KG1 (cell line): ENCODE data around the gene PDE8B.

Source experiments
- DNase-seq: peaks from one replicate; lab custom pipeline; 2025; lab: John Stamatoyannopoulos, UW

PDE8B gene

DNA sequence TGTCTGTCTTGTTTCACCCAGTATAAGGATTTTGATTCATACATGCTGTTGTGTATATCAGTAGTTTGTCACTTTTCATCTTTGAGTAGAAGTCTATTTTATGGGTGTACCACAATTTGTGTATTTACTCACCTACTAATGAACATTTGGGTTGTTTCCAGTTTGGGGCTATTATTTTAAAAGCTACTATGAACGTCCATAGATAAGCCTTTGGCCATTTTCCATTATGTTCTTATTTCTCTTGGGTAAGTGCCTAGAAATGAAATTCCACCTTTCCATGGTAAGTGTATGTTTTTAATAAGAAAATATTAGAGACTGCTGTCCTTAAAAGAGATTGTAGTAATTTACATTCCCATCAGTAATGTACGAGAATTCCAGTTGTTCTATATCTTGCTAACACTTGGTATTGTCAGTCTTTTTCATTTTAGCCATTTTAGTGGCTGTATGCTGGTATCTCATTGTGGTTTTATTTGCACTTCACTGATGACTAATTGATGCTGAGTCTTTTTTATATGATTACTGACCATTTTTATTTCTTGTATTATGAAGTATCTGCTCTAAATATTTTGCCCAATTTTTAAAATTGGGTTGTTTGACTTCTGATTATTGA lies 17.9 kb upstream of the PDE8B start:
- DNase-seq = no peak

DNA sequence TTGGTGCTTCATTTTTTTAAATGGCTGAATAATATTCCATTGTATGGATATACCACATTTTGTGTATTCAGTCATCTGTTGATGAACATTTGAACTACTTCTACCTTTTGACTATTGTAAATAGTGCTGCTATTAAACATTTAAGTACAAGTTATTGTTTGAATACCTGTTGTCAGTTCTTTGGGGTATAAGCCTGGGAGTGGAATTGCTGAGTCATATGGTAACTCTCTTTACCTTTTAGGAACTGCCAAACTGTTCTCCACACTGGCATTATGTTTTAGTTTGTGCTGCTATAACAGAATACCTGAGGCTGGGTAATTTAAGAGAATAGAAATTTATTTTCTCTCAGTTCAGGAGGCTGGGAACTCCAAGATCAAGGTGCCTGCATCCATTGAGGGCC lies 15.7 kb upstream of the PDE8B start:
- no peak for DNase-seq

DNA sequence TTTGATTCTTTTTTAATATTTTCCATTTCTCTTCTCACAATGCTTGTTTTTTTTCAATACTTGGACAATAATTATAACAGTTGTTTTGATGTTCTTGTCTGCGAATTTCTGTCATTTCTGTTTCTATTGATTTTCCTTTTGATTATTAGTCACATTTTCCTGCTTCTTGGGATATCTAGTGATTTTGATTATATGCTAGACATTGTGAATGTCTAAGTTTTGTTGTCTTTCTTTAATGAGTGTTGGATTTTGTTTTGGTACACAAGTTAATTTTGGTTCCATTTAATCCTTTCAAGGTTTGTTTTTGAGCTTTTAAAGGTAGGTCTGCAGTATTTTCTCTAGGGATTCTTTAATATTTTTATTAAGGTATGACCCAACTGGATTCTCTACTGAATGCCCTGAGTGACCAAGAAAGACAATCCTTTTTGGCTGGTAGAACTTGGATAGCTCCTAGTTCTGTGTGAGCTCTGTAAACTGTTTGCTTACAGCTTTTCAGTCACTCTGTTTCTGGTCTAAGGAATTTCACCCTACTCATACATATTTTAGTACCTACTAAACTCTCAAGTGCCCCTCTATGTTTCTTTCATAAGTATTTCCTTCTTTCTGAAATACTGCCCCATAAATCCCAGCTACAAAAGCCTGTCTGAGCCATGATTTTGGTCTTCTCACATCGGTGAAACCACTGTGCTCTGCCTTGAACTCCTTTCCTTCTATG lies 12.5 kb upstream of the PDE8B start:
- no peak for DNase-seq

DNA sequence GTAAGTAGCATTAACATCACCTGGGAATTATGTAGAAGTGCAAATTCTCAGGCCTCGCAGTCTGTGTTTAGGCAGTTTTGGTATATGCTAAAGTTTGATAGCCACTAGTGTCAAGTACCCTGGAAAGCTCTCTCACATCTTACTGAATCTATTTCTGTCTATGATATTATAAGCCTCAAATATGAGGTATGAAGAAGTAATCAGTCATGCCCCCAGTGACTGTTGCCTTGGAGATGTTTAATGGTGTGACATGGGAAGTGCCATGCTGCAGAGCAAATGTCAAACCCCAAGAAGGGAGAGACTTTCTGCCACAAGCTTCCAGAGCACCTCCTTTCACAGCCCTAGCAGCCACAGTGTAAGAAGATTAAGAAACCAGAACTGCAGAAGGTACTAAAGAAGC lies 9.8 kb upstream of the PDE8B start:
- DNase-seq = no peak

DNA sequence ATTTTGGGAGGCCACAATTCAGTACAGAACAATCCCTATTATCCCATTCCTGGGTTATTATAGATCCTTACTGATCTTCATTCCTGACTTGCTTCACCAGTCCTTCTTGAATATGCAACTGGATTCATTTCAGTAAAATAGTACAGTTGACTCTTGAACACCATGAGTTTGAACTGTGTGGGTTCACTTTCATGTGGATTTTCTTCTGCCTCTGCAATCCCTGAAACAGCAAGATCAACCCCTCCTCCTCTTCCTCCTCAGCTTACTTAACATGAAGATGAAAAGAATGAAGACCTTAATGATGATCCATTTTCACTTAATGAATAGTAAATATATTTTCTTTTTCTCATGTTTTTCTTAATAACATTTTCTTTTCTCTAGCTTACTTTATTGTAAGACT lies 8.3 kb upstream of the PDE8B start:
- no peak for DNase-seq

DNA sequence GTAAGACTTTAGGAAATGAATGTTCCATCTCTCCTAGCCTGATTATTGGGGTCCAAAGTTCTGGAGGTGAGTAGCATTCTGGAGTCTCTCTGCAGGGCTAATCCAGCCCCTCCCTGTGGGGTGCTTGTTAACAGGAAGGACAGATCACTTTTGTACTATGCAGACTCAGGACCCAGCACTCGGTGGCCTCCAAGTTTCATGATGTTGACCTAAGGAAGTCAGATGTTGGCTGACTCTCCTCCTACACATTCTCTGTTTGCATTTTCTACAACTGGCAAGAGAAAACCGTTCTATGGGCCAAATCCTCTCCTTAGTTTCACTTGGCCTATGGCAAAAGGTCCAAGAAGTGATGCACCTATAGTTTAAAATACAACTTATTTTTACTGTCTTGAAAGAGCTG lies 5.5 kb upstream of the PDE8B start:
- DNase-seq = no peak

DNA sequence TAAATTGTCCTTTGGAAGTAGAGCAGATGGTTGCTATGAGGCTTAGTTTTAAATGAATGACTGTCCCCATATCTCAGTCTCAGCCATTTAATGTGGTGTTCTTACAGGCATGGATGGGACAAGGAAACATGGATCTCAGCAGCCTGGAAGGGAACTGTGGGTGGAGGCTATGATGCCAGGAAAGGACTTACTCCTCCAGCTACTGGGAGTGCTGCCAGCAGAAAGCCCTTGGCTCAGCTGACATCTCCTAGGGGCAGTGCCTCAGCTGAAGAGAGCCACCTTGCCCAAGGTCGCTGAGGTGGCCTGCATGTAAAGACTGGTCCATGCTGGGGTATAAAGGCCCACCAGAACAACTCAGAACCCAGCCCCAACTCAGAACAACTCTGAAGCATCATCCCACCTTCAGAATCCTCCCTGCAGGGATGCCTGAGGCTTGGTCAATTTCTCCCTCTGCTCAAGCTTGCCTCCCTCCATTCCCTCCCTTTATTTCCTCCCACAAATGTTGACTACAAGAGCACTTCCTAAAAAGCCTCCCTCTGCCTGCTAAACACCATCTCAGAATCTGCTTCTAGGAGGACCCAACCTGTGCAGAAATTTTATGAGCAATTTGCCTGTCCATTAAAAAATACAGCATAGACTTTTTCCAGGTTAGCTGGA lies 1.8 kb upstream of the PDE8B start:
- DNase-seq = no peak

DNA sequence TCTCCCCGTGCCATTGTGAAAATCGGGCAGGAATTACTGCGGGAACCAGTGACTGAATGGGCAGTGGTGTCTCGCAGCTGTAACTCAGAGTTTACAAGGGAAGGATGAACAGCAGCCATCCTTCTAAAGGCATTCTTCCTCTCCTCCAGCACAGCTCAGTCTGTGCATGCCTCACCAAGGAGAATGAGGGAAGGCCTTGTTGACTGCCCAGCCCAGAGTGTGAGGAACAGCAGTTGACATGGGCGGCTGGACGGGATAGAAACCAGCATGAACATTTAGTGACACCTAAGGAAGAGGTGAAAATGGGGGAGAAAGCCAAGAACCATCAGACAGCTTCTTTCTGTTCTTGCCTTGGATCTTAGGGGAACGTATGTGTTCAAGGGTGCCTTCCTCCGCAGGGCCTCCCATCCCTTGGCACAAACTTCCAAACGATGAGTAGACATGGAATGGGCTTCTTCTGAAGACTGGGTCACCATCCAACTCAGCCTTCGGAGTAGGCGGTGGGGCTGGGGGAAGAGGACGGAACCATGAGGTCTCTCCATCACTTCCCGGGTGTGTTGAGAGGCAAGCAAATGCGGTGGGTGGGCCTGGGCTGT lies 887 bp upstream of the PDE8B start:
- no peak for DNase-seq

DNA sequence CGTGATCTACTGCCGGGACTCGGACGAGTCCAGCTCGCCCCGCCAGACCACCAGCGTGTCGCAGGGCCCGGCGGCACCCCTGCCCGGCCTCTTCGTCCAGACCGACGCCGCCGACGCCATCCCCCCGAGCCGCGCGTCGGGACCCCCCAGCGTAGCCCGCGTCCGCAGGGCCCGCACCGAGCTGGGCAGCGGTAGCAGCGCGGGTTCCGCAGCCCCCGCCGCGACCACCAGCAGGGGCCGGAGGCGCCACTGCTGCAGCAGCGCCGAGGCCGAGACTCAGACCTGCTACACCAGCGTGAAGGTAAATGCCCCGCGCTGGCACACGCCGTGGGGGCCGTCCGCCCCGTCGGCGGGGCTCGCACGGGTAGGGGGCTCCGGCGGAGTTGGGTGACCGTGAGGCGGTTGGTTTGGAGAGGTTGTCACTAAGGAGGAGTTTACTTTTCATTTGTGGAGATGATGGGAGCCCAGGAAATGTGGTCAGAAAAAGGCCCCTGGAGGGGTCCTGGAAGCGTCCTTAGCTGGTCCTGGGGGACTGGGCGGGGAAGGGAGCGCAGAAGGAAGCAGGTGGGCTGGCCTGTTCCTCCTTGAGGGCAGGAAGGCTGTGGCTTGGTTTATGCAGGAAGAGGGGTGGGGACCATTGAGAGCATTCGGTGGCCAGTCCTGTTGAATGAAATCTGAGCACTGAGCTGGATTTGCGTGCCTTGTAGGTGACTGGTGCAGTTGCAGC lies 647 bp downstream of the PDE8B start:
- DNase-seq = no peak

DNA sequence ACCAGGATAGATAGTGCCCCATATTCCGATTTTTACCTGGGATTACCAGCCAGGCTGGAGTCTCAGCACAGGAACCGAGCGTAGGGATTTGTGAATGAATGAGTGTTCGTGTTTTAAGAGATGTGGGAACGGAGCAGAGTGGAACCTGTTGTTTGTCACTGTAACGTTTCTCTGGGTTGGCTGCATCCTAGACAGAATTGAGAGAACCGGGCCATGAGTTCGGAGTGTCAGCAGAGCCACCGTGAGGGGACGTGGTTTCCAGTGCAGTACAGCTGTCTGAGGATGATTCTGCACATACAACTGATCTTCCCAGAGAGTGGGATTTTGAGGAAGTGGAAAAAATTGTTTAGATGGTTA lies 1.2 kb downstream of the PDE8B start:
- no peak for DNase-seq

DNA sequence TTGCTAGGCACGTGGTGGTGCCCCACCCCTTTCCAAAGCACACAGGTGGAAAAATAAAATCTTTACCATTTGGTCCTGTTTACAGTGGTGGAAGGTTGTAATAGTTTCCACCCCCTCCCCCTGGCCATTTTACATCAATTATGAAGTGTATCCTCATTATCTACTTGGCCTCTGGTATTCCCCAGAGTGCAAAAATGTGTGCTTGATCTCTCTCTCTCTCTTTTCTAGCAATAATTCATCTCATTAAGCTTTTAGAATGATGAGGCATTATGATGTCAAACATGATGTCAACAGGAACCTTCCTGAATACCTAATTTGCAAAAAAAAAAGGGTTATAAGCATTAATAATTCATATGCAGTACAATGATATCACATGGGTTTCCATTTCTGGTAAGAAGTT lies 3.1 kb downstream of the PDE8B start:
- no peak for DNase-seq

DNA sequence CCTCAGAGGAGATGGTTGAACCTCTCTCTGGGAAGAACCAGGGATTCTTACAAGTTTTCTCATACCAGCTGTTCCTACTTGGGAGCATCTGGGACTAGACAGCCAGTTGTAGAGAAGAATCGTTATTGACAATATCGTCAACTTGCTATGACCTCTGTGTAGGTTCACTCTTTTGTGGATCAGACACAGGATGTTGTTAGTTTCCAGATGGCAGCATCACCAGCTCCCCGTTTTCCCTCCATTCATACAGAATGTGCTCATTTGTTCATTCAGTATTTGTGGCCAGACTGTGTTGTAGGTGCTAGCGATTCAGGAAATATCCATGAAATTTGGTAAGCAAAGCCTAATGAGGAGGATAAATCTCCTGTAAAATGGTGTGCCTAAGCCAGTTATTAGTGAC lies 3.7 kb downstream of the PDE8B start:
- DNase-seq = no peak

DNA sequence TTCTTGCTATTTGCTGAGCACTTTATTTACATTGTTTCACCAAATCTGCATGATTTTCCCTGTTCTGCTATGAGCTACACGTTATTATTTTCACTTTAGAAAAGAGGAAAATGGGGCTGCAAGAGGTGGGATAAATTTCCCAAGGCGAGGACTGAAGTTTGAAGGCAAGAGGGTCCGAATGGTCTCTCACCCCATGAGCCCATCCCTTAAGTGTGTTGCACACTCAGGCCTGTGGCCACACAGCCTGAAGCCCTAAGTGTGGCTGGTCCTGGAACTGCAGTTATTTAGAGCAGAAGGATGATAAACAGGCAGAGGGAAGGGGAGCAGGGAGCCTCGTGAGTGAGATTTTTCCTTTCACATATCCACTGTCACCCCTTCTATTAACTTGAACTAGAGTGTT lies 7.8 kb downstream of the PDE8B start:
- no peak for DNase-seq

DNA sequence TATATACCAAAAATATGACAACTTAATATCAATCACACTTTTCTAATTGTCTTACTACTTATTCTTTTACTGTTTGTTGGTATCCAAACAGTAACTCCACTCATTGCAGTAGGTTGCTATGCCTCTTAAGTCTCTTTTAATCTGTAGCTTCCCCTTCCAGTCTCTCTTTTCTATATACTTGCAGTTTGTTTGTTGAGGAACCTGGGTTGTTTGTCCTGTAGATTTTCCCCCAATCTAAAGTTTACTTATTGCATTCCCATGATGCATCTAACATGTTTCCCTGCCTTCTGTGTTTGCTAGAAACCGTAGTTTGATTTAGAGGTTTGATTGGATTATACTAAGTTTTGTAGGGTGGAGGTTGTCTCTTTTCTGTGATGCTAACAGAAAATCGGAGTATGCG lies 10.6 kb downstream of the PDE8B start:
- no peak for DNase-seq

DNA sequence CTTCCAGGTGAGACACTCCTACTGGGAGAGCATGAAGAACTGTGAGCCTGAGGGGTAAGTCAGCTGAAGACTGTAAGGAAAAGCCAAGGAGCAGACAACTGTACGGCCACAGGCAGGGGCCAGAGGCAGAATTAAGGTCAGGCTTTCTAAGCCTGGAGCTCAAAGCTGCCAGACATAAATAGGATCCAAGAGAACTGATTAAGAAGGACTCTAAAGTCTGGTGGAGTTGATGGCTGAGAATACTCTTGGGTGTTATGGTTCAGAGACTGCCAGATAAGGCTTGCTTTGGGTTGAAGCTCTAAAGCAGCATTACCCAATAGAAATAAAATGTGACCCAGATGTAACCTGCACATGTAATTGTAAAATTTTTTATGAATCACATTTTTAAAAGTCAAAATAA lies 12.2 kb downstream of the PDE8B start:
- DNase-seq = no peak

DNA sequence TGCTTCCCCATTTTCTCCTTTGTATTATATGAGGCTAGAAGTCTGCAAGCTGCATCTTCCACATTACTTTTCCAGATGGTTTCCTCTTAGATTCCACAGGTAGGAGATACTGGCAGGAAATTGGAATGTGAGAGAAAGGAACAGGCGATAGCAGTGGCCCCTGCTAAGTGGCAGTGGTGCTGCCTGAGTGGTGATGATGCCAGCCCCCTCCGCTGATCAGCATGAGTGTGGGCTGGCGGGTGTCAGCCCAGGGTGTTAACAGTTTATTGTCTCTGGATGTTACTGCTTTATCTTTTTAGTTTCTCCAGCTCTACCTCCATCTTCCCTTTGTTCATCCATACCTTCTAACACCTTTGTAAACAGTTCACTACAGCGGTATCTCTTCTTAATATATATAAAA lies 13.2 kb downstream of the PDE8B start:
- DNase-seq = no peak

DNA sequence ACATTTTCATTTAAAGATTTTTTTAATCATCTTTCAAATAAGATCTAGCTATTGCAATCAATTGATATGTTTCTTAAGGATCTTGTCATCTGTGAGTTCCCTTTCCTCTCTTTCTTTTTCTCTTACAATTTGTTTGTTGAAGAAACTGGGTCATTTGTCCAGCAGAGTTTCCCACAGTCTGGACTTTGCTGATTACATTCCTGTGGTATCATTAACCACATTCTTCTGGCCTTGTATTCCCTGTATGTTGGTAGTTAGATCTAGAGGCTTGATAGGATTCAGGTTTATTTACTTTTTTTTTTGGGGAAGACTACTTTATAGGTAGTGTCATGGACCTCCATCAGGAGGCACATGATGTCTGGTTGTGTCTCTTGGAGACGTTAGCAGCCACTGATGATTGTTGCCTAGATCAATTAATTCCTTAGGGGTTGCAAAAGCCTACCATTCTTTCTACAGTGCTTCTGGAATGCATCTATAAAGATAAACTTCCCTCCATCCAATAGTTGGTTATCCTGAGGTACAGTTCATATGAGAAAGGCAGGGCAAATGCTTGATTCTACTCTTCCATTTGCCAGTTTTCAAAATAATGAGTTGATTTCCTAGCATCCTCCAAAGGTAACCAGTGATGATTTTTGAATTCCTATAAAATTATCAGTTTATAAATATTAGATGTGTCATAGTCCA lies 14.3 kb downstream of the PDE8B start:
- DNase-seq = no peak

DNA sequence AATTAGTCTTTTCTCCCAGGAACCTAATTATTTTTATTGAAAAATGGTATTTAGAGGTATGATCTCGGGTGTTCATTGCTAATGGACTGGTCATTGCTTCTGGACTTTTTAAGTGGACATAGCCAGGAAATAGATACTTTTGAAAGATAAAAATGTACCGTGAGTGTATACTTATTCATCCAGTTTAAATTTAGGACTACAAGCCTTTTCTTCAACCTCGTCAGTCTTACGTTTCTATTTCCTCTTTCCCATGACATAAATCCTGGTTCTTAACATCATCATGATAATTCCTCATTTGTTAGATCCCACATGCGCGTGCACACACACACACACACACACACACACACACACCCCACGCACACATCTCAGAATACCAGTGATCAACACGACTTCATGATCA lies 15.1 kb downstream of the PDE8B start:
- DNase-seq = no peak

DNA sequence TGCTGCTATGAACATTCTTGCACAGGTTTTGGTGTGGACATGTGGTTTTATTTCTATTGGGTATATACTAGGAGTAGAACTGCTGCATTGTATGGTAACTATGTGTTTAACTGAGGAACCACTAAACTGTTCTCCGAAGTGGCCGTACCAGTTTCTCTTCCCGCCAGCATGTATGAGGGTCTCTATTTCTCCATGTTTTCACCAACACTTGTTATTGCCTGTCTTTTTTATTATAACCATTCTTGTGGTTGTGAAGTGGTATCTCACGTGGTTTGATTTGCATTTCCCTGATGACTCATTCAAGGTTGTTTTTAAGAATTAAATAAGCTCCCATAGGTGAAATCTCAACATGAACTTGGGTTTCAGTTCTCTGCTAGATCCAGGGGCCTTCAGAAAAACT lies 19.4 kb downstream of the PDE8B start:
- DNase-seq = no peak

DNA sequence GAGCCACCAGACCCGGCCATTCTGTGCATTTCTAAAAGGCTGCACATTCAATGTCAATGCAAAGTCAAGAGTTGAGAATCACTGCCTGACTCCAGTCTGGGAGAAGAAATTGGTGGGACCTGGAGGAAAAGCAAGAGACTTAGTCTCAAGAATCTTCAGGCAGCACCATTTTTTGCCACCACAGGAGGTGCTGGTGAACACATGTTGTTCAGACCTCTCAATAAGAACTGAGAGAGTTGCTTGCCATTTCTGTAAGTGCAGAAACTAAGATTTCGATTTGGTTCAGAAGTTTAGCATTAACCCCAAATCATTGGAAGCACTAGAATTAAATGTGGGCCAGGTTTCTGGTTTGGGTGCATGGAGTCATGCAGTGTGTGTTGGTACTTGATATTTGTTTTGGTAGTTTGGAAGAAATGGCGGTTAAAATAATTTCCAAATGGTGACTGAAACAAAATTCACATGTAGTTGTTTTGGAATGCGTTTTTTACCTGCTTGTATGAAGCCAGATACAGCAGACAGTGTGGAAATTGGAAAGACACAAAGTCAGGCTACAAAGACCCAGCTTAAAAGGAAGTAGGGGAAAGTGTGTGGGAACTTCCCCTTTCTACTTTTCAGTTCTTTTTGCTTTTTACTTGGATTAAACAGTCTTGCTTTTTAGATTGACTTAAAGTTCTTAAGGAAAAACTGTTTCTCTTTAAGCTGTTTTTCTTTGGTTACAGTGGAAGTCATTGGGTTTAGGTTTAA lies 20.4 kb downstream of the PDE8B start:
- no peak for DNase-seq

DNA sequence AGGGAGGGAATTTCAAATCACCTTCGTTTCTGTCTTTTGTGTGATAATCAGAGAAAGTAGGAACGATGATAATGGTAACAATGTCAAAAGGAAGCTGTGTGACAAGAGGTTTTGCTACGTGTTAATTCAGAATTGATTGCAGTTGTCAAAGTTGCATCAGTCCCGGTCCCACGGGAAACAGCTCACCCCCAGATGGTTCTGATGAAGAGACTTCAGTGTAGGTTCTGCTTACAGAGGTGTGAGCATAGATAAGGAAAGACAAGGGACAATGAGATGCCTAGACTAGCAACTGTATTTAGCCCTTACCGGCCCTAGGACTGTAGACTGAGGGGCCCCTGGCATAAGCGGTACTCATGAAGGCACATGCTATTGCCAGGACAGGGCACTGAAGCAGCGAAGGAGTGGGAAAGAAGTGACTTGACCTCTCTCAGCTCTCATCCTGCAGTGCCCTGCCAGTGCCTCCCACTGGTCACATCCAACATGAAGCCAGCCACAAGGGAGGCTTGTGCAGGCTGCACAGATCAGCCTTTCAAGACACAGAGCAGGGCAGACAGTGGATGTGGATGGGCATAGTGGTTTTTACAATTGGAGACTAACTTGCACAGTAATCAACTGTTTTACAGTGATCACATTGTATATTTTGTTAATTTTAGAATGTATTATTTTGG lies 21.1 kb downstream of the PDE8B start:
- no peak for DNase-seq
